Suppressor macrophage treated with lipopolysaccharide for 1 hour (primary cell): ENCODE measurements around the gene ZNF561.

Source experiments
- DNase-seq, 3 donors: peaks; one replicate each; pipeline ENCODE4 v3.0.0-alpha.2; 2020 to 2022

Gene ZNF561

GRCh38 chr19:9570255-9570654 is 50.8 kb downstream of the ZNF561 start:
- DNase-seq, result no peak

- peak; percentile 21 to 44 (median 41) for DNase-seq
Measured at GRCh38 chr19:9566729-9567128, 54.3 kb downstream of the ZNF561 start.

- no peak for DNase-seq
Measured at GRCh38 chr19:9565900-9566705, 54.9 kb downstream of the ZNF561 start.
